HG03342 (cell line): ENCODE results near the gene BAIAP2L1.
"Not testable (repeated sequence)": the region's sequence is repeated elsewhere in the genome, so short reads cannot be mapped to it uniquely, and the experiment has no call there.

Source experiments
- ATAC-seq: cut with Tn5 transposase; IDR thresholded peaks from one replicate; pipeline ENCODE4 v1.9.1; 2021; ENCODE audit warnings: mild to moderate bottlenecking, moderate library complexity; ENCODE audit not compliant: unreplicated experiment

BAIAP2L1 gene

GRCh38 chr7:98400542-98401340 lies at the start of gene BAIAP2L1:
BAIAP2L1 (minus strand) TSS chr7:98401090; CDS start chr7:98400852, 238 bp downstream.
- ATAC-seq, result peak; percentile 78

DNA sequence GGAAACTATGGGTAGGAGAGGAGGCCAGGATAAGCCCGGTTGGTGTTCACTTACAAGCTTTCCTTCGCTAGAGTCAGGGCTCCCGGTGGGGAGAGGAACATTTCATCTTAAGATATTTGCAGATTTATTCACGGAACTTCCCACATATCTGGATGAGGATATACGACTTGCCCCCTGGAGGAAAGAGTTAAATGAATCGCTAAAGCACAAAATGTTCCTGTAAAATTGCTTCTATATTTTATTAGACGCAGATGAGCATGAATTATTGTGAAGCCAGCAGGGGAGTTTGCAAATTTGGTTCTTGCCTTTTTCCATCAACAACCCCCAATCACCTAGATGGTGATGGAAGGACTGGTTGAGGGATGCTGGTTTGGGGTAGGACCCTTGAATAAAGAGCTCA lies 47.9 kb upstream of the BAIAP2L1 start:
- no peak for ATAC-seq

- ATAC-seq, result not testable (repeated sequence)
Measured at GRCh38 chr7:98440992-98441391, 40.1 kb upstream of the BAIAP2L1 start.

DNA sequence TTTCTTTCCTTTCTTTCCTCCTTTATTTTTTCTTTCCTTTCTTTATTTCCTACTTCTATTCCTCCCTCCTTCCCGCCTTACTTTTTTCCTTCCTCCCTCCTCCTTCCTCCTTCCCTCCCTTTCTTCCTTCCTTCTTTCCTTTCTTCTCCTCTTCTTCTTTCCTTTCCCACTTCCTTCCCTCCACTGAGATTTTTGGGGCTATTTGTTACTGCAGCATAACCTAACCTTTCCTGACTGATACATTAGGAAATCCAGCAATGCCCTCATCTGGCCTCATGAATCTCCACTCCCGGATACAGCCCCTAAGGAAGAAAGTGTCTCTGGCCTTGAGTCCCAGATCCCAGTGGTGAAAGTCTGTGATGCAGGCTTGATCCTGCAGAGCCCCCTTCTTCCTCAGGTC lies 38.6 kb upstream of the BAIAP2L1 start:
- no peak for ATAC-seq

DNA sequence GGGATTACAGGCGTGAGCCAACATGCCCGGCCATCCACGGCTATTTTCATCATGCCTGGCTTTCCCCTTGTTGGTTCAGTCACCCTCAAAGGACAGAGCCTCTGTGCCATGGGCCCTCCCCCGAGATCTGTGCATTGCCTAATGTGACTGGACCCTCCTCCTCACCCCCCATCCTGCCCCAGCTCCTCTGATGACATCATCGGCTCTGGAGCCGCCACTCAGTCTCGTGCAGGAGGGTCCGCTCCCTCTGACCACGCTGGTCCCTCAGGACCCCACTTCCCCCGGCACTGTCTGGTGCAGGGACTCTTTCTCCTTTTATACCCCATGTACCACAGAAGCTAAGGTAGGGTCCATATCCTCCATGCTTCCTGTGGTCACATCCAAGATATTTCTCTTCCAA lies 33.2 kb upstream of the BAIAP2L1 start:
- no peak for ATAC-seq

- ATAC-seq, result no peak
Measured at GRCh38 chr7:98429799-98430198, 28.9 kb upstream of the BAIAP2L1 start.

- ATAC-seq, result no peak
Measured at GRCh38 chr7:98423043-98423442, 22.2 kb upstream of the BAIAP2L1 start.

DNA sequence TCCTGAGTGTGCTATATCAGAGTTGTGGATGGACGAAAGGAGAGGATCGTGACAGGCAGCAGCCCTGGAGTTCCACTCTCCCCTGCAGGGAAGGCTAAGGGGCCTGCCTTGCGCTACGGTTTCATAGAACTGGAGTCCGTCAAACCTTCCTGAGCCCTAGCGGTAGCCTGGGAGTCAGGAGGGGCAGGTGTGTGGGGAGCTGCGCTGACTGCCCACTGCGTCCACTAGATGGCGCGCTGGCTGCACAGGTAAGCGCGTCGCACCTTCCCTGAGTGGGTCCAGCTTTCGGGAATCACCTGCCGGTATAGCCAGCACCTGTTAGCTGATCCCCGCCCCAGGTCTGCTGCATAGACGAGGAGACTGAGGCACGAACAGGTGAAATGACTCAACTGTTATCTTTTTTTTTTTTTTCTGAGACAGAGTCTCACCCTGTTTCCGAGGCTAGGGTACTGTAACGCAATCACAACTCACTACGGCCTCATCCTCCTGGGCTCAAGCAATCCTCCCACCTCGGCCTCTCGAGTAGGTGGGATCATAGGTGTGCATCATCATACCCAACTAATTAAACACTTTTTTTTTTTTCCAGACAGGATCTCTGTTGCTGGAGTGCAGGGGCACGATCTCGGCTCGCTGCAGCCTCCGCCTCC lies 20.2 kb upstream of the BAIAP2L1 start:
- ATAC-seq, result no peak

GRCh38 chr7:98419988-98420387 lies 19.1 kb upstream of the BAIAP2L1 start:
- not testable (repeated sequence) for ATAC-seq

DNA sequence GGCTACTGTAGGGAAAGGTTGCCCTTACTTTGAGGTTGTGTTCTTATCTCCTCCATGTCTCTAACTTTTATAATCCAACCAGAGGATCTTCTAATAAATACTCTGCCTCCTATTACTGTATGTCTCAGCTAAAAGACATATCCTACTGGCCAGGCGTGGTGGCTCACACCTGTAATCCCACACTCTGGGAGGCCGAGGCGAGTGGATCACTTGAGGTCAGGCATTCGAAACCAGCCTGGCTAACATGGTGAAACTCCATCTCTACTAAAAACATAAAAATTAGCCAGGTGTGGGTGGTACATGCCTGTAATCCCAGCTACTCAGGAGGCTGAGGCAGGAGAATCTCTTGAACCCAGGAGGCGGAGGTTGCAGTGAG lies 18.4 kb upstream of the BAIAP2L1 start:
- not testable (repeated sequence) for ATAC-seq

- no peak for ATAC-seq
Measured at GRCh38 chr7:98418636-98419315, 17.9 kb upstream of the BAIAP2L1 start.

DNA sequence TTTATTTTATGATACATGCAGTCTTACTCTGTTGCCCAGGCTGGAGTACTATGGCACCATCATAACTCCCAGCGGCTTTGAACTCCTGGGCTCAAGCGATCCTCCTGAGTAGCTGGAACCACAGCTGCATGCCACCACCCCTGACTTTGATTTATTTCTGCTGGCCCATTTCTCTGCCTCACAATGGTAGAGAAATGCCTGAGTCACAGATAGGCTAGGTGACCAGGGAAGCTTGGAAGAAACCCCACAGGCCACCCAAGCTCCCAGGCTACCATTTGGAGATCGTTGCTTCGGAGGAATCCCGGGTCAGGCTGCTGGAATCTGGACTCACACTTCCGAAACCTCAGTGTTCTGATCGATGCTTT lies 17.4 kb upstream of the BAIAP2L1 start:
- no peak for ATAC-seq

GRCh38 chr7:98417604-98418270 lies 16.8 kb upstream of the BAIAP2L1 start:
- ATAC-seq, result not testable (repeated sequence)

DNA sequence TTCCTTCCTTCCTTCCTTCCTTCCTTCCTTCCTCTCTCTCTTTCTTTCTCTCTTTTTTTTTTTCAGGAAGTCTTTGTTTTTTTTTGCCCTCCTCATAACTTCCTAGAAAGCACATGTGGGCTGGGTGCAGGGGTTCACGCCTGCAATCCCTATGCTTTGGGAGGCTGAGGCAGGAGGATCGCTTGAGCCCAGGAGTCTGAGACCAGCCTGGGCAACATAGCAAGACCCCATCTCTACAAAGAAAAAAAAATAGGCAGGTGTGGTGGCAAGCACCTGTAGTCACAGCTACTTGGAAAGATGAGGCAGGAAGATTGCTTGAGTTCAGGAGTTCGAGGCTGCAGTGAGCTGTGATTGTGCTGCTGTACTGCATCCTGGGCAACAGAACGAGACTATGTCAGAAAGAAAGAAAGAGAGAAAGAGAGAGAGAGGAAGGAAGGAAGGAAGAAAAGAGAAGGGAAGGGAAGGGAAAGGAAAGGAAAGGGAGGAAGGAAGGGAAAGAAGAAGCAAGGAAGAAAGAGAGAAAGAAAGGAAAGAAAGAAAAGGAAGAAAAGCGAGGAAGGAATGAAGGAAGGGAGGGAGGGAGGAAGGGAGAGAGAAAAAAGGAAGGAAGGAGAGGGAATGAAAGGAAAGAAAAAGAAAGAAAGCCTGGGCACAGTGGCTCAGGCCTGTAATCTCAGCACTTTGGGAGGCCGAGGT lies 13.5 kb upstream of the BAIAP2L1 start:
- no peak for ATAC-seq

DNA sequence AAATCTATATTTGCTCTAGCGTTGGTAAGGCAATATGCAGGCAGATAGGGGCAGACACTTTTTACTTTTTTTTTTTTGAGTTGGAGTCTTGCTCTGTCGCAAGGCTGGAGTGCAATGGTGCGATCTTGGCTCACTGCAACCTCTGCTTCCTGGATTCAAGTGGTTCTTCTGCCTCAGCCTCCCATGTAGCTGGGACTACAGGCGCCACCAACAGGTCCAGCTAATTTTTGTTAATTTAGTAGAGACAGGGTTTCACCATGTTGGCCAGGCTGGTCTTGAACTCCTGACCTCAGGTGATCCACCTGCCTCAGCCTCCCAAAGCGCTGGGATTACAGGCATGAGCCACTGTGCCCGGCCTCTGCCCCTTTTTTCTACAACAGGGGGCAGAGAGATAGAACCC lies 12.8 kb upstream of the BAIAP2L1 start:
- ATAC-seq, result not testable (repeated sequence)

- ATAC-seq, result no peak
Measured at GRCh38 chr7:98409843-98410242, 9.0 kb upstream of the BAIAP2L1 start.

DNA sequence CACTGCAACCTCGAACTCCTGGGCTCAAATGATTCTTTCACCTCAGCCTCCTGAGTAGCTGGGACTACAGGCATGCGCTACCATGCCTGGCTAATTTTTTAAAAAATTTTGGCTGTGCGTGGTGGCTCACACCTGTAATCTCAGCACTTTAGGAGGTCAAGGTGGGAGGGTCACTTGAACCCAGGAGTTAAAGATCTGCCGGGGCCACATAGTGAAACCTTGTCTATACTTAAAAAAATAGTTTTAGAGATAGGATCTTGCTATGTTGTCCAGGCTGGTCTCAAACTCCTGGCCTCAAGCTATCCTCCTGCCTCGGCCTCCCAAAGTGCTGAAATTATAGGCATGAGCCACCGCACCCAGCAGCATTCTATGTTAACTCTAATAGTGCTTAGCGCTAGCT lies 7.3 kb upstream of the BAIAP2L1 start:
- ATAC-seq, result not testable (repeated sequence)

DNA sequence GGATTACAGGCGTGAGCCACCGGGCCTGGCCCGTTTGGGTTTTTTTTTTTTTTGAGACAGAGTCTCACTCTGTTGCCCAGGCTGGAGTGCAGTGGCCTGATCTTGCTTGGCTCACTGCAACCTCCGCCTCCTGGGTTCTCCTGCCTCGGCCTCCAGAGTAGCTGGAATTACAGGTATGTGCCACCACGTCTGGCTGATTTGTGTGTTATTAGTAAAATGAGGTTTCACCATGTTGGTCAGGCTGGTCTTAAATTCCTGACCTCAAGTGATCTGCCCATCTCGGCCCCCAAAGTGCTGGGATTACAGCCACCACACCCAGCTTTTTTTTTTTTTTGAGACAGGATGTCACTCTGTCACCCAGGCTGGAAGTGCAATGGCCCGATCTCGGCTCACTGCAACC lies 5.9 kb upstream of the BAIAP2L1 start:
- no peak for ATAC-seq

GRCh38 chr7:98404840-98405239 lies 4.0 kb upstream of the BAIAP2L1 start:
- ATAC-seq, result no peak

GRCh38 chr7:98399890-98400541 lies 874 bp downstream of the BAIAP2L1 start:
- no peak for ATAC-seq
